HG03064 (cell line): ENCODE measurements around the gene GBP7.
"Not testable (repeated sequence)": the region's sequence is repeated elsewhere in the genome, so short reads cannot be mapped to it uniquely, and the experiment has no call there.

Experiments
- ATAC-seq: cut with Tn5 transposase; IDR thresholded peaks from one replicate; pipeline ENCODE4 v1.9.1; 2021; ENCODE audit warnings: low read depth; ENCODE audit not compliant: unreplicated experiment

The GBP7 gene

DNA sequence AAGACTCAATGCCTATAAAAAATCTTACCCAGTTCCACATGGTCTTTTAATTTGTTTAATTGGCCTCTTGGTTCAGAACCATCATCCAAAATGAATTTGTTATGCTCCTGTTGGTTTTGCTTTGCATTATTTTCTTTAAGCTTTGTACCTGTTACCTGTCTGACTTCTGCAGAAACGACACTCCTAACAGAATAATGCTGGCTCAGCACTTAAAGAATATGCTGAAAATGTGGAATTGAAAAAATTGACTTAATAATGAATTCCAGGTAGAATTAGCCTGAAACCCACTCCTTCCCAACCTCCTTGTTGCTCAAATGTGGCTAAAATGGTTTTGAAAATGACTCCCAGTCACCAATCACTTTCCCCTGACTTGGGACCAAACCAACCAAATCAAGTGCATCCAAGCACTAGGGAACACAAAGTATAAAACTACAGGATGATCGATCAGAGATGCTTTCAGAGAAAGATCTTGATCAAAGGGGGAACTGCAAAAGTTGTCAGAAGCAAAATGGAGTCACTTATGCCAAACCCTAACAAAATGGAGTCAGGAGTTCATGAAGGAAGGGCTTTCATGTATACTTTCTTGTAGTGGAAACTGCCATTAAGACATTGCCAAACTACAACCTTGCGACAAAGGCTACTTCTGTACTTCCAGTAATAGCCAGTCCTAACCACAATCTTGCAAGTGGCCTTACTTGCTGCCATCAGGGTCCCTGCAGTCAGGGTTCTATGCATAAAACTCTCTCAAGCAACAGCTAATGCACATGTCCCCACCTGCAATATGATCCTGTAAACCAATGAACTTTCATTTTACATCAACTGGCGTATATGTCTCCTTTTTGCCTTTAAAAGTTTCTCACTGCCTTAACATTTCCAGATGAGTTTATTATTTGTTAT is 5.4 kb downstream of the GBP7 start:
- no peak for ATAC-seq

- ATAC-seq, result no peak
These were observed 6.6 kb downstream of the GBP7 start for GRCh38 chr1:89169166-89169565.

DNA sequence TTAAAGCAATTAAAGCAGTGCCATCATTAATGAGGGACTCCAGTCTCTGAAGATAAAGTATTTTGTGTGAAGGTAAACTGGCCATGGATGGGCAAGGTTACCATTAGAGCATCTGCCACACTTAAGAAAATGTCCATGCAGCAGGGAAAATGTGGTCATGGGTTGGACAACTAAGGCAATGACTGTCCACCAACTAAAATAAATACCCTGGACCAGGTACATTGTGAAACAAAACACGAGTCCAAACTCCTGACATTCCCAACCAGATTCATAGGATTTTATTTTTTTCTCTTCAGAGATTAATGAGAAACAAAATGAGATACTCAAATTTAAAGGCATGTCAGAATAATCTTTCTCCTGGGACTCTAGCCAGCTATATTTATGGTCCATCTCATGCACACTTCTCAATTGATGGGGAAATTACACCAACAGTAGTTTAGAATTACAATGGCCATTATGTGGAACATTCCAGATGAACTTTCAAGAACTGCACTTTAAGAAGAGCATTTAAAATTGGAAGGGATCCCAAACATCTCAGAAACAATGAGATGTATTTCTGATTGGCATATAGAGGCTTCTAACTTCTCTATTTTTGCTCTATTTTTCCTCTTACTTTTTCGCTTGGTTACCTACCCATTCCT is 8.1 kb downstream of the GBP7 start:
- no peak for ATAC-seq

DNA sequence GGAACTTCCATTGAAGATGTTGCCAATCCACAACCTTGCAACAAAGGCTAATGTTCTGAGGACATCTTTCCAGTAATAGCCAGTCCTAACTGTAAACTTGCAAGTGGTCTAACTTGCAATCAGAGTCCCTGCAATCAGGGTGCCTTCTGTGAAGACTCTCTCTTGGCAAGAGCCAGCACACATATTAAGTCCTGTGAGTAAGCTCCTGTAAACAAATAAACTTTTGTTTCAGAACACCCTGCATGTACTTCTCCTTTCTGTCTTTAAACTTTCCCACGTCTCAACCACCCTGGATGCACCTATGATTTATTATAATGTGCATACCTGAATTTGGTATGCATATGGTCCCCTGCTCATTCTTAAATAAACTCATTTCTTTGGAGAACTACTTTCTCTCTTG is 9.1 kb downstream of the GBP7 start:
- ATAC-seq, result no peak

- ATAC-seq, result no peak
These were observed 10.0 kb downstream of the GBP7 start for GRCh38 chr1:89165811-89166210.

DNA sequence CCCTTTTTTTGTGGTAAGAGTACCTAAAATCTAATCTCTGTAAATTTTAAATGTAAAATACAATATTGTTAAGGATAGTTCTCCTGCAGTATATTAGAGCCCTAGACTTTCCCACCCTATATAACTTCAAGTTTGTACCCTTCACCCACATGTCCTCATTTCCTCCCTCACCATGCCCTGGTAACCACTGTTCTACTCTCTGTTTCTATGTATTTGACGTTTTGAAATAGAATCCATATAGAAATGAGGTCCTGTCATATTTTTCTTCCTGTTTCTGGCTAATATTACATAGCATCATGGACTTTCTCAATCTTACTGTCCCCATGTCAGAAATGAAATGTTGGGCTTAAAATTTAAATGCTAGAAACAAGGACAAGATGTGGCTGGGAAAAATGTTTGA is 24.8 kb downstream of the GBP7 start:
- ATAC-seq, result no peak

DNA sequence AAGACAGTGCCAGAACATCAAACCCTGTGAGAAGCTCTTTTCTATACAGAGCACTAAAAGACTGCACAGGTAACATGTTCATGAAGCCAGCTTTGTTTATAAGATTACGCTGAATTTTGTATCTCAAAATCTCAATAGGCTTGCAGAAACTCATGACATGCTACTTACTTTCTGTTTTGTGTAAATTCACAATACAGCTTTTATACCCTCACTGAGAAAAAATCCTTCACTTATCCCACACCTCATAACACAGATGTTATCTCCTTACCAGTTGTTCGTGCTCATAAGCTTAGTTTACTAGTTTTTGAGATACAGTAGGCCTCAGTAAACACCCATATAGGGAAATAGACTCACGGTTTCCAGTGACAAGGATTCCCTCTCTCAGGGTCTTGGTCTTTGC is 25.8 kb downstream of the GBP7 start:
- ATAC-seq, result no peak

GRCh38 chr1:89149229-89149628 is 26.6 kb downstream of the GBP7 start:
- ATAC-seq, result no peak

DNA sequence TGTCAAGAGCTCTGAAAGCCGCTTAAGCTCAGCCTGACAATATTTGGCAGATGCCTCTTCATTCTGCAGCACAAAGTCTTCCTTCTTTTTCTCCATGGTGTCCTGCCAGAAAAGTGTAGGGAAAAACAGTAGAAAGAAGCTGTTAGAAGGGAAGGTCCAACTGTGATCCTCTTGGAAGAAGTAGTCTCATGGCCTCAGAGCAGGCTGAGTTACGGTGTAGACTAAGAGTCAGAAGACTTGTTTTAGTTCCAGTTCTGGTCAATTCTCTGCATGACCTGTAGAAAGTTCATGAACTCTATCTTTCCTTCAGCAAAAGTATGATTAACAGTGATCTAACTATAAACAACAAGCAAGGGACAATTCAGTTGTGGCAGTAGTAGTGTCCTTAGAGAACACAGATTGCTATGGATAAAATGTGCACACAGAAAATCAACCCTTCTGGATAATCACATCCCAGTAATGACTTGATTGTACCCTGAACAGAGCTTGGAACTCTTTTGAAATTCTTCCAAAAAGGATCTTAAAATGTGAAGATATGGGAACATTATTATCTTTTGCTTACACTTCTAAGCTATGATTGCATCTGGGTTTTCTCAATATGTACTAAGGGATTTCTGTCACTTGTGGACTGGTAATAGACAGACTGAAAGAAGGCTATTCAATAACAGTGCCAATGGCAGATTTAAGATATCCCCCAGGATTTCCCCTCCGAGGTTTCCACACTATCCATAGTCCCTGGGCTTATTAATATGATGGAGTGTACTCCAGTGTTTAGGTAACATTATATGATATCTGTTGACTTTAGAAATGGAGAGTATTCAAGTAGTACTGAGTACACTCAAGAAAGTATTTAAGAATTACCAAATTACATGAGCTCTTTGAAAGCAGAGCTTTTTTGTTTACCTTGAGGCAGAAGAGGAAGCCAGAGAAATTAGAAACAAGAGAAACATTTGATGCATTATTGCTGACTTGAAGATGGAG is 27.8 kb downstream of the GBP7 start:
- ATAC-seq, result no peak

DNA sequence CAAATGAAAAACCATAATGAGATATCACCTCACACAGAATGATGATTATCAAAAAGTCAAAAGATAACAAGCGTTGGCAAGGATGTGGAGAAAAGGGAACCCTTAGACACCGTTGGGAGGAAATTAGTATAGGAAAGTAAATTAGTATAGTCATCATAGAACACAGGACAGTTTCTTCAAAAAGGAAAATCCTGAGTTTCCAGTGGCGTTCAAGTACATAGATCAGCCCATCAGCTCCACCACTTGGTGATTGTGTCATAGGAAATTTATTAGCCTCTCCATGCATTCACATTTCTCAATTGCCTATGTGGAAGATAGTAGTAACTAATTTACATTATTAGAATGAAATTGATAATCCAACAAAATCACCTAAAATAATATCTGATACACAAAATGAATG is 29.1 kb downstream of the GBP7 start:
- ATAC-seq, result no peak

GRCh38 chr1:89143484-89143883 is 32.3 kb downstream of the GBP7 start:
- no peak for ATAC-seq

DNA sequence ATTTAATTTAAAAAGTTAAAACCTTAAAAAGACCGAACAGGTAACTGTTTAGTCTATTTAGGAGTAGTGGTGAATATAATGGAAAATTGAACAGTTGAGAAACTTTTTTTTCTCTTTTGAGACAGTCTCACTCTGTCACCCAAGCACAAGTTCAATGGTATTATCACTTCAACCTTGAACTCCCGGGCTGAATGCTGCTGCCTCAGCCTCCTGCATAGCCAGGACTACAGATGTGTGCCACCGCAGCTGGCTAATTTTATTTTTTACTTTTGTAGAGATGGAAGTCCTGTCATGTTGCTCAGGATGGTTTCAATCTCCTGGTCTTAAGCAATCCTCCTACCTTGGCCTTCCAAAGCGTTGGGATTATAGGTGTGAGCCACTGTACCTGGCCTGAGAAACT is 33.6 kb downstream of the GBP7 start:
- no peak for ATAC-seq

- ATAC-seq, result no peak
These were observed 42.1 kb downstream of the GBP7 start for GRCh38 chr1:89133747-89134146.

DNA sequence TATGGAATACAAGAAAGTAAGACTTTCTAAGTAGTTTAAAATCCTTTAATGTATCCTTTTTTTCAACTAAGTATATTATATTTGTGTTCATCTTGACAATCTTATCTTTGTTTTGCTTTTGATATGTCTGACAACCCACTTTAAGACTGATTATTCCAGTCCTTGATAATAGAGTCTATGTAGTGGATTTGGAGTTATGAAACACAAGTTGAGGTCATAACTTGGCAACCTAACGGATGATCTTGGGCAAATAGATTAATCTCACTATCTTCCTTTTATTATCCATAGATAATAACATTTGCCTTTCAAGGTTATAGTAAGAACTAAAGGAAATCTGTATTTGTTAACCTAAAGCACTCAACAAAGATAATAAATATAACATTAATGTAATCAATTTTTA is 45.1 kb downstream of the GBP7 start:
- ATAC-seq, result no peak

GRCh38 chr1:89129911-89130310 is 45.9 kb downstream of the GBP7 start:
- no peak for ATAC-seq

DNA sequence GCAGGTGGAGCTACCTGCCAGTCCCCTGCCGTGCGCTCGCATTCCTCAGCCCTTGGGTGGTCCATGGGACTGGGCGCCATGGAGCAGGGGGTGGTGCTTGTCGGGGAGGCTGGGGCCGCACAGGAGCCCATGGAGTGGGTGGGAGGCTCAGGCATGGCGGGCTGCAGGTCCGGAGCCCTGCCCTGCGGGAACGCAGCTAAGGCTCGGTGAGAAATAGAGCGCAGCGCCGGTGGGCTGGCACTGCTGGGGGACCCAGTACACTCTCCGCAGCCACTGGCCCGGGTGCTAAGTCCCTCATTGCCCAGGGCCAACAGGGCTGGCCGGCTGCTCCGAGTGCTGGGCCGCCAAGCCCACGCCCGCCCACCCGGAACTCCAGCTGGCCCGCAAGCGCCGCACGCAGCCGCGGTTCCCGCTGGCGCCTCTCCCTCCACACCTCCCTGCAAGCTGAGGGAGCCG is 47.8 kb downstream of the GBP7 start:
- ATAC-seq, result not testable (repeated sequence)

- ATAC-seq, result not testable (repeated sequence)
These were observed 48.9 kb downstream of the GBP7 start for GRCh38 chr1:89126602-89127565.

DNA sequence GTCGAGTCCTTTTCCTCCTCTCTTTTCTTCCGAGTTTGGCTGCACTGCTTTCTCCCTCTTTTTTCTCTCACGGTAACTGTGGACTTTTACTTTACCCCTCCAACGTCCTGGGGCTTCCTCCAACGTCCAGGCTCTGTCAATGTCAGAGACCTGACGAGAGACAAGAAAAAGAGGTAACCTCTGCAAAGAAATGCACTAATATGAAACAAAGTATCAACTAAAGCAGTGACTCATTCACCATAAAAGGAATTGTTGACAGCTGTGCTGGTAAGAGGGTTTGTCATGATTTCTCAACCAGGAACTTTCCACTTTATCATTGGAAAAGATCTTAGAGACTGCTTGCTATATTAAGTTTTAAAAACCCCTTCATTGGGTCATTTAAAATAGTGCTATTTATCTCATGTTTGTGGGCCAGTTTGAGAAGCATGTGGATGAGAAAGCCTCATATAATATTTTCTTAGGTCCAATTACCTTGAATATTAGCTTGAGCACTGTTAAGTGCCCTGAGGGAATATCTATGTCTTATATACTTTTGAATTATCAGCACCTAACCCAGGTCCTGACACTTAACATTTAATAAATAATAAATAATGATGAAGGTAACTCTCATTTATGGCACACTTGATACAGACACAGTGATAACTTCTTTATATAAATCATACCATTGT is 49.8 kb downstream of the GBP7 start, which contains the start of gene GBP2:
Gene GBP2, minus strand, starts transcription at position 202 of the 668 bp plus-strand sequence. CDS start 4,148 bp downstream, outside the sequence.
- peak; percentile 82 for ATAC-seq
